ENCODE data around the gene DAB1. TPM values are rescaled to one million over a fixed set of nuclear protein-coding genes. Genes with fewer than 3 reads are reported as not detected.

The DAB1 gene
- total and polyA plus RNA-seq, 4 donors = 0.05 to 2.6 (median 1.8) TPM

DNA sequence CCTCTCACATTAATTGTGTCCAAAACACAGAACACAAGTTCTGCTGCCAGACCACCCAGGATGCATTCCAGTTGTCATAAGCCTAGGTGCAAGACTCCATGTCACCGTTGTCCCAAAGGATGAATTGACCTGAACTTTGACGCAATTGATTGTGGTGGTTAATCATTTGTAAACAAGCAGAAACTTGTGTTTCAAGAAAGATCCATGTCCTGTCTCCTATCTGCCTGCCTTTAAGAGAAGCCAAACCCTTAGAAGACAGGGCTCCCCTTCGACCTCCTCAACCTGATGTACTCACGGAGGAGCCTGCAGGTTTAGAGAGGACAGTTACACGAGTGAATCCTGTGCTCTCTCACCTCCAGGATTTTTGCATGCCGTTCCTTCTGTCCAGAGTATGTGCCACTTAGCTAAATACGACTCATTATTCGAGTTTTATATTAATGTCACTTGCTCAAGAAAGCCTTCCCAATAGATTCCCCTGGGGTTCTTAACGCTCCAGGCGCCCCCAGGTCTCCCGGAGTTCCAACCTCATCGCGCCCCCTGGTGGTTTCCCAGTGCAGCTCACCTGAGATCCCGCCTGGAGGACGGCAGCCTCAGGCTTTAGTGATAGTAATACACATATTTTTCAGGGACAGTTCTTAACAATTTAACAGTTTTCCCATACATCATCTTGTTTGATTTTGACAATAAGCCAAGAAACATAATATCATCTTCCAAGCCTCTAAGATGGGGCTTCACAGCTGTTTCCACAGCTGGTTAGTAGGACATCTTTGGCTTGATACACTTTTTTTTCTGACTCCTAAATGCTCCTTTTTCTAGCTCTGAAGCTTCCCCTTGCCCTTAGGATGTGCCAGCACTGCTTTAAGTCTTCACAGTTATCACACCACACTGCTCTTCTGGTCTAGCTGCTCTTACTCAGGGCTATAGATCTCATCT is 455.7 kb downstream of the DAB1 start:
- ATAC-seq (ENCODE audit: low FRiP score) = no peak
- no peak overlapping the region for H3K4me3 ChIP-seq (ENCODE audit: low read length in 2 of 2)
- intact Hi-C loops (cut with DNase I) = no loop called here

DNA sequence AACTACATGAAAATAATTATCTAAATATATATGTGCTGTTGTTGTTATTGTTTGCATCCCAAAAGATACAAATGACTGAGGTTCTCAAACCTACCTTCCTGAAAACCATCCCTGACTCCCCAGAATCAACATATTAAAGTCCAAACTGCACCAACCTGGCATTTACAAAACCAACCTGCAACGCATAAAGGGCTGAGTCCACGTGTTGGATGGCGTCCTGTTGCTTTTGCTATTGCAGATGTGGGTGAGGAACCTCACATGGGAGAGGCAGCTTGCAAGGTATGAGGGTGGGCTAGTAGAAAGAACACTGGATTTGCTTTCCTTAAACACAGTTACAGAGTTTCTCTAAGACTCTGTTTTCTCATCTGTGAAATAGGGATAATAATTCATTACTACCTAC is 456.5 kb downstream of the DAB1 start:
- 59 to 67% methylated on average over 3 of the region's 3 CpGs for WGBS, 2 donors
- no peak overlapping the region for H3K4me3 ChIP-seq (ENCODE audit: low read length in 2 of 2)
- ATAC-seq (ENCODE audit: low FRiP score) = no peak

More for the DNA sequence above, 455.7 kb downstream of the DAB1 start:
- WGBS, 2 donors = 34 to 39% methylated on average over 15 of the region's 15 CpGs
- Histone ChIP-seq H3K36me3 (ENCODE audit: control insufficient read depth in 1 of 2, insufficient read depth in 2 of 2, low read length in 1 of 2) (no peaks in the 10 kb centered on the region), H3K27ac (ENCODE audit: low read depth in 1 of 2, low read length in 2 of 2) (no peak overlapping the region), H3K9me3 (ENCODE audit: control insufficient read depth, low read length) (peaks cover 4% of the 10 kb centered on the region), H3K27me3 (ENCODE audit: control insufficient read depth in 1 of 2, insufficient read depth in 2 of 2, low read length in 1 of 2) (no peaks in the 10 kb centered on the region), H3K4me1 (ENCODE audit: control insufficient read depth in 1 of 2, insufficient read depth in 2 of 2, low read length in 2 of 2) (no peaks in the 10 kb centered on the region)
- no peak for DNase-seq

DNA sequence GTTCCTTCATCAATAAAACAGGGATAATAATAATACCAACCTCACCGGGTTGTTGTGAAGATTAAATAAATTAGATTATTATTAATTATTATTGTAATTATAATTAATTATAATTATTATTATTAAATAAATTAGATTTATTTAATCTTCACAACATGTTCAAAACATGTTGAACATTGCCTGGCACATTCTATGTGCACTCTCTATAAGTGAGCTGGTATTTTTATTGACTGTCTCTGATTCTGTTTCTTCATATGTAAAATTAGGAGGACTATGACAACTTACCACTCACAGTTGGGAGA is 457.2 kb downstream of the DAB1 start:
- H3K4me1 ChIP-seq (ENCODE audit: control insufficient read depth in 1 of 2, insufficient read depth in 2 of 2, low read length in 2 of 2) = no peaks in the 10 kb centered on the region
- ATAC-seq (ENCODE audit: low FRiP score) (no peak), DNase-seq (no peak)
- intact Hi-C loops (cut with DNase I) = no loop called here
- H3K4me3 ChIP-seq (ENCODE audit: low read length in 2 of 2) = no peak overlapping the region
- WGBS, 2 donors = 95 to 97% methylated on average over 1 of the region's 1 CpG
- no peaks in the 10 kb centered on the region for H3K27me3 ChIP-seq (ENCODE audit: control insufficient read depth in 1 of 2, insufficient read depth in 2 of 2, low read length in 1 of 2)
- no peak overlapping the region for H3K27ac ChIP-seq (ENCODE audit: low read depth in 1 of 2, low read length in 2 of 2)
- H3K9me3 ChIP-seq (ENCODE audit: control insufficient read depth, low read length) = peaks cover 3% of the 10 kb centered on the region
- H3K36me3 ChIP-seq (ENCODE audit: control insufficient read depth in 1 of 2, insufficient read depth in 2 of 2, low read length in 1 of 2) = no peaks in the 10 kb centered on the region

More for the DNA sequence above, 456.5 kb downstream of the DAB1 start:
- H3K27me3 ChIP-seq (ENCODE audit: control insufficient read depth in 1 of 2, insufficient read depth in 2 of 2, low read length in 1 of 2) = no peaks in the 10 kb centered on the region
- no peaks in the 10 kb centered on the region for H3K36me3 ChIP-seq (ENCODE audit: control insufficient read depth in 1 of 2, insufficient read depth in 2 of 2, low read length in 1 of 2)
- intact Hi-C loops (cut with DNase I) = no loop called here
- no peak overlapping the region for H3K27ac ChIP-seq (ENCODE audit: low read depth in 1 of 2, low read length in 2 of 2)
- no peak for DNase-seq
- no peaks in the 10 kb centered on the region for H3K4me1 ChIP-seq (ENCODE audit: control insufficient read depth in 1 of 2, insufficient read depth in 2 of 2, low read length in 2 of 2)
- peaks cover 4% of the 10 kb centered on the region for H3K9me3 ChIP-seq (ENCODE audit: control insufficient read depth, low read length)

DNA sequence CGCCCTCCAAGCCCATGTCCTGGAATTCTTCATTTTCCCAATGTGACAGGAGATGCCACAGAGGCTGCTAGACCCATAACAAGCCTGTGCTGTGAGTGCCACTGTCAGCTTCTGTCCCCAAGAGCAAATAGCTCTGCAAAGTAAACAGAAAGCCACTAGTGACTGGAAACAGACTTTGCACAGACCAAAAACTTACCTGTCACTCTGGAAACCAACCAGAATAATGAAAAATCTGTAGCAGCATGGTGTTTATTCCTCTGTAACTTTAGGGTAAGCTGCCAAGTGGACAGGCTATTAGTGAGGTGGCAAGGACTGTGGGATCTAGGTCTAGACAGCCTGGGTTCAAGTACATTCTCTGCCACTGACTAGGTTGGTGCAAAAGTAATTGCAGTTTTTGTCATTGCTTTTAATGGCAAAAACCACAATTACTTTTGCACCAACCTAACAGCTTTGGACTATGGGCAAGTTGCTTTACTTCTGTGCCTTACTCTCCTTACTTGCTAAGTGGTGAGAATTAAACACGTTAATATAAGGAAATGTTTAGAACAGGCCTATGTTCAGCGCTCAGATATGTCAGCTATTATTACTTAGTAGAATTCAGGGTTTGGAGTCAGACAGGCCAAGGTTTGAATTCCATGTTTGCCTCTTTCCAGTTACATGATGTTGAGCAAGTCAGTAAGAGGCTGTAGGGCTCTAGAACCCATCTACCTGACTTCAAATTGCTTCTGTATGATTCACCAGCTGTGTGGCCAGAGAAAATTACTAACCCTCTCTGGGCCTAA is 457.8 kb downstream of the DAB1 start, which contains the start of gene C8B:
Gene C8B, minus strand, starts transcription at position 100 of the 782 bp plus-strand sequence. Its CDS starts 67 bp downstream, at position 33.
- H3K4me3 ChIP-seq (ENCODE audit: low read length in 2 of 2) = no peak within 1 kb of the TSS
- intact Hi-C loops (cut with DNase I) = no loop called here
- no peak for DNase-seq
- no peaks in the 10 kb centered on the region for H3K4me1 ChIP-seq (ENCODE audit: control insufficient read depth in 1 of 2, insufficient read depth in 2 of 2, low read length in 2 of 2)
- no peaks in the 10 kb centered on the region for H3K36me3 ChIP-seq (ENCODE audit: control insufficient read depth in 1 of 2, insufficient read depth in 2 of 2, low read length in 1 of 2)
- no peaks in the 10 kb centered on the region for H3K27me3 ChIP-seq (ENCODE audit: control insufficient read depth in 1 of 2, insufficient read depth in 2 of 2, low read length in 1 of 2)
- no peak within 1 kb of the TSS for H3K27ac ChIP-seq (ENCODE audit: low read depth in 1 of 2, low read length in 2 of 2)
- no peak for ATAC-seq (ENCODE audit: low FRiP score)
- peaks cover 3% of the 10 kb centered on the region for H3K9me3 ChIP-seq (ENCODE audit: control insufficient read depth, low read length)
- 76 to 80% methylated on average over 3 of the region's 3 CpGs for WGBS, 2 donors

DNA sequence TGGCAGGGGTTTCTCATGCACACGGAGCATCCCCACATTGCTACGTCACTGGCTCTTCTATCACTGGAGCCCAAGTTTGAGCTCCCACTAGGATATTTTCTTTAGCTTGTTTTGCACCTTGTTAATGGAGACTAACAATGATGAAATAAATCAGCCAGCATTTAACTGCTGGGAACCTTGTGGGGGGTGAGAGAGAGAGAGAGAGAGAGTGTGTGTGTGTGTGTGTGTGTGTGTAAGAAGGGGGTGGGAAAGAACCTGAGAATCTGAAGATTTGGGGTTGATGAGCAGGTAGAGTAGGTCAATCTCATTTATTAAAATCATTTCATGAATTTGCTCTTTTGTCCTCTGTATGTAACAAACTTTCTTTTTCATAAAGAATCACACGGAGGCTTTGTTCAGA is 458.7 kb downstream of the DAB1 start:
- Histone ChIP-seq H3K4me3 (ENCODE audit: low read length in 2 of 2) (no peak overlapping the region), H3K27me3 (ENCODE audit: control insufficient read depth in 1 of 2, insufficient read depth in 2 of 2, low read length in 1 of 2) (no peaks in the 10 kb centered on the region), H3K4me1 (ENCODE audit: control insufficient read depth in 1 of 2, insufficient read depth in 2 of 2, low read length in 2 of 2) (no peaks in the 10 kb centered on the region), H3K36me3 (ENCODE audit: control insufficient read depth in 1 of 2, insufficient read depth in 2 of 2, low read length in 1 of 2) (no peaks in the 10 kb centered on the region), H3K27ac (ENCODE audit: low read depth in 1 of 2, low read length in 2 of 2) (no peak overlapping the region), H3K9me3 (ENCODE audit: control insufficient read depth, low read length) (peaks cover 3% of the 10 kb centered on the region)
- no peak for ATAC-seq (ENCODE audit: low FRiP score)
- WGBS, 2 donors = 66 to 85% methylated on average over 3 of the region's 3 CpGs
- intact Hi-C loops (cut with DNase I) = no loop called here
- no peak for DNase-seq

DNA sequence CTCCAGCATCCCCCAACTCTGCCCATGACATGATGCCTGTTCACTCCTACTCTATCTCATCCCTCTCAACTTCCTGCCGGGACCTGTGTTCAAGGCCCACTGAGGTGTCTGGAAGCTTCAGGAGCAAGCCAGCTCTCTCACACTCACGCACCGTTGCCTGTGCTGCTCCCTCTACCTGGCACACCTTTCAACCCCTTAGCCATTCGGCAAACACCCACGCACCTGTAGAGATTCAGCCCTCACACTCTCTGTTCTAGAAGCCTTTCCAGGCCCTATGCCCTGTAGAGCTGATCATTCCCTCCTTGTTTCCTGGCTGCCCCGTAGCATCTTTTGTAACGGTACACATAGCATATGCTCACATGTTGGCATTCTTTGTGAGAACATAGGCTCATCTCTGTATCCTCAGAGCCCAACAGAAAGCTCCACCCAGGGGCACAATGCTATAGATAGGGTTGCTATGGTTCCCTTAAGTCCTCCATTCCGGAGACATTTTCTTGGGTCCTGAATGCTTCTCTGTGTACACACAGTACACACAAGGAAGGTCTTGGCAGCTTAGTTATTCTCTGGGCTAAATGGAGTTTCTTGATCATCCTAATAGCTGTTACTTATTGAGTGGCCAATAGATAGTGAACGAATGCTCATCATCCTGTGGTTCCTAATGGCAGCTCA is 459.4 kb downstream of the DAB1 start:
- peaks cover 3% of the 10 kb centered on the region for H3K9me3 ChIP-seq (ENCODE audit: control insufficient read depth, low read length)
- no peaks in the 10 kb centered on the region for H3K4me1 ChIP-seq (ENCODE audit: control insufficient read depth in 1 of 2, insufficient read depth in 2 of 2, low read length in 2 of 2)
- DNase-seq (no peak), ATAC-seq (ENCODE audit: low FRiP score) (no peak)
- 87 to 88% methylated on average over 9 of the region's 9 CpGs for WGBS, 2 donors
- intact Hi-C loops (cut with DNase I) = no loop called here
- no peaks in the 10 kb centered on the region for H3K27me3 ChIP-seq (ENCODE audit: control insufficient read depth in 1 of 2, insufficient read depth in 2 of 2, low read length in 1 of 2)
- no peak overlapping the region for H3K4me3 ChIP-seq (ENCODE audit: low read length in 2 of 2)
- no peak overlapping the region for H3K27ac ChIP-seq (ENCODE audit: low read depth in 1 of 2, low read length in 2 of 2)
- H3K36me3 ChIP-seq (ENCODE audit: control insufficient read depth in 1 of 2, insufficient read depth in 2 of 2, low read length in 1 of 2) = no peaks in the 10 kb centered on the region

DNA sequence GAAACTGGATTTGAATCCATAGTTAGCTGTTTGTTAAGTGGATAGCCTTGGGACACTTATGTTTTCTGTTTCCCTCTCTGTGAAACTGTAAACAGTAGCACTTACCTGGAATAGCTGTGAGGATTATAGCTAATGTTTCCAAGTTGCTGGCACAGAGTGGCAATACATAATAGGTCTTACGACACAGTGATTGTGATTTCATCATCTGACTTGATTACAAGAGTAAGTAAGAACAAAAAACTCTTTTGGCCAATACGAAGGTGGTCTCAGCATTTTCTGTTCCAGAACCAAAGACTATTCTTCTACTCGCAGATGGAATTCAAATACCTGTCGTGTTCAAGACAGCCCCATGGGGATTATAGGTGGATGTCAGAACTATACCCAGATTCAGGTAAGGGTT is 460.2 kb downstream of the DAB1 start:
- Histone ChIP-seq H3K4me3 (ENCODE audit: low read length in 2 of 2) (no peak overlapping the region), H3K27me3 (ENCODE audit: control insufficient read depth in 1 of 2, insufficient read depth in 2 of 2, low read length in 1 of 2) (no peaks in the 10 kb centered on the region), H3K4me1 (ENCODE audit: control insufficient read depth in 1 of 2, insufficient read depth in 2 of 2, low read length in 2 of 2) (no peaks in the 10 kb centered on the region), H3K36me3 (ENCODE audit: control insufficient read depth in 1 of 2, insufficient read depth in 2 of 2, low read length in 1 of 2) (no peaks in the 10 kb centered on the region), H3K9me3 (ENCODE audit: control insufficient read depth, low read length) (no peaks in the 10 kb centered on the region), H3K27ac (ENCODE audit: low read depth in 1 of 2, low read length in 2 of 2) (no peak overlapping the region)
- intact Hi-C loops (cut with DNase I) = no loop called here
- 79 to 83% methylated on average over 4 of the region's 4 CpGs for WGBS, 2 donors
- DNase-seq (no peak), ATAC-seq (ENCODE audit: low FRiP score) (no peak)

DNA sequence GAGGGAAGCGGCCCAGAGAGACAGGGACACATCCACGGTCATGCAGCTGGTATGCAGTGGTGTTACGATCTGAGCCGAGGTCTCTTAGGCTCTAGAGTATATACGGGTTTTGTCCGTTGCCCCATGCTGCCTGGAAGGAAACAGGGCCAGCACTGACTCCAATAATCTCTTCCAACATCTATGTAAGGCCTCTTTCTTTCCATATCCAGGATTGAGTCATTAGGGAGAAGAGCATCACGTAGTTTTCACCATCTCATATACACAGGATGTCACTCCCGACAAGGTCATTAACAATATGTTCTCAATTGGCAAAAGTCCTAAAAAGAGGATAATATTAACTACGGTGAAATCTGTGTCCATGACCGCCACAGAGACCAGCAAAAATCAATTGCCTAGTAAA is 462.4 kb downstream of the DAB1 start:
- Histone ChIP-seq H3K36me3 (ENCODE audit: control insufficient read depth in 1 of 2, insufficient read depth in 2 of 2, low read length in 1 of 2) (no peaks in the 10 kb centered on the region), H3K4me1 (ENCODE audit: control insufficient read depth in 1 of 2, insufficient read depth in 2 of 2, low read length in 2 of 2) (no peaks in the 10 kb centered on the region), H3K27me3 (ENCODE audit: control insufficient read depth in 1 of 2, insufficient read depth in 2 of 2, low read length in 1 of 2) (no peaks in the 10 kb centered on the region), H3K4me3 (ENCODE audit: low read length in 2 of 2) (no peak overlapping the region), H3K27ac (ENCODE audit: low read depth in 1 of 2, low read length in 2 of 2) (no peak overlapping the region), H3K9me3 (ENCODE audit: control insufficient read depth, low read length) (no peaks in the 10 kb centered on the region)
- ATAC-seq (ENCODE audit: low FRiP score) (no peak), DNase-seq (no peak)
- intact Hi-C loops (cut with DNase I) = no loop called here
- 90 to 93% methylated on average over 10 of the region's 10 CpGs for WGBS, 2 donors
